Neural progenitor cell (in vitro differentiated cells): ENCODE results near the gene PPP1R15B. TPM values are rescaled to one million over a fixed set of nuclear protein-coding genes. Genes with fewer than 3 reads are reported as not detected.

Experiments used
- DNase-seq: peaks from one replicate; pipeline ENCODE4 v3.0.0-alpha.2; 2016; ENCODE audit warnings: low spot score
- H2AFZ ChIP-seq: fragments of 200-600 bp; sonication (generic); replicated peaks from 2 replicates; pipeline ENCODE4 v1.6.1; 2016; ENCODE audit warnings: antibody characterized with exemption
- H3F3A ChIP-seq: fragments of 200-600 bp; sonication (generic); 2 replicates; pipeline ENCODE4 v1.6.1; 2016; ENCODE audit warnings: antibody characterized with exemption, low read depth
- H3K27ac ChIP-seq: fragments of 200-600 bp; sonication (generic); 2 replicates; pipeline ENCODE4 v1.5.1; 2016; ENCODE audit warnings: mild to moderate bottlenecking
- H3K27me3 ChIP-seq: fragments of 200-600 bp; sonication (generic); 2 replicates; pipeline ENCODE4 v1.6.1; 2016; ENCODE audit warnings: mild to moderate bottlenecking, moderate library complexity
- H3K36me3 ChIP-seq: fragments of 200-600 bp; sonication (generic); 2 replicates; pipeline ENCODE4 v1.5.1; 2016
- H3K4me1 ChIP-seq: fragments of 200-600 bp; sonication (generic); 2 replicates; pipeline ENCODE4 v1.6.1; 2016; ENCODE audit warnings: mixed run types
- H3K4me2 ChIP-seq: fragments of 200-600 bp; sonication (generic); 2 replicates; pipeline ENCODE4 v1.6.1; 2016
- H3K4me3 ChIP-seq: fragments of 200-600 bp; sonication (generic); 2 replicates; pipeline ENCODE4 v1.5.1; 2016
- H3K79me2 ChIP-seq: fragments of 200-600 bp; sonication (generic); 2 replicates; pipeline ENCODE4 v1.6.1; 2016; ENCODE audit warnings: low read depth
- H3K9ac ChIP-seq: fragments of 200-600 bp; sonication (generic); 2 replicates; pipeline ENCODE4 v1.6.1; 2016
- H3K9me3 ChIP-seq: fragments of 200-600 bp; sonication (generic); 2 replicates; pipeline ENCODE4 v1.5.1; 2016; ENCODE audit warnings: low read depth
- H4K20me1 ChIP-seq: fragments of 200-600 bp; sonication (generic); 2 replicates; pipeline ENCODE4 v1.6.1; 2016; ENCODE audit warnings: low read depth
- H3K27ac Mint-ChIP-seq: 3 replicates; pipeline ENCODE4 v1.8.0; 2021; ENCODE audit warnings: mixed read lengths
- H3K27me3 Mint-ChIP-seq: 2 replicates; pipeline ENCODE4 v1.8.0; 2022; ENCODE audit warnings: low read depth, mild to moderate bottlenecking, inconsistent platforms, moderate library complexity, mixed read lengths; ENCODE audit not compliant: insufficient read depth
- H3K36me3 Mint-ChIP-seq: 3 replicates; pipeline ENCODE4 v1.8.0; 2021; ENCODE audit warnings: mixed read lengths
- H3K4me1 Mint-ChIP-seq: 3 replicates; pipeline ENCODE4 v1.8.0; 2021; ENCODE audit warnings: mixed read lengths
- H3K4me3 Mint-ChIP-seq: 3 replicates; pipeline ENCODE4 v1.8.0; 2021; ENCODE audit warnings: mild to moderate bottlenecking, moderate library complexity, mixed read lengths
- H3K9me3 Mint-ChIP-seq: 3 replicates; pipeline ENCODE4 v1.8.0; 2020; ENCODE audit warnings: mixed read lengths
- CTCF ChIP-seq: fragments of 200-600 bp; sonication (generic); IDR thresholded peaks from 2 replicates; pipeline ENCODE4 v1.5.1; 2017; ENCODE audit warnings: antibody characterized with exemption, mild to moderate bottlenecking
- EZH2 ChIP-seq: fragments of 200-600 bp; sonication (generic); IDR thresholded peaks from 2 replicates; pipeline ENCODE4 v1.6.1; 2017; ENCODE audit warnings: antibody characterized with exemption, mild to moderate bottlenecking, moderate library complexity
- EZH2phosphoT487 ChIP-seq: fragments of 200-600 bp; sonication (generic); IDR thresholded peaks from 2 replicates; pipeline ENCODE4 v1.6.1; 2017; ENCODE audit warnings: antibody characterized with exemption
- total RNA-seq: library from RNA; depleted of rRNA; stranded (reverse); fragments of >200 nt; gene quantifications from 2 replicates; pipeline ENCODE4 v1.2.3, GENCODE V29; 2015; ENCODE audit warnings: low replicate concordance

The PPP1R15B gene
- total RNA-seq, 1 donor from 2014 or later, result 32.7 TPM

GRCh38 chr1:204414016-204414415 is 2.4 kb upstream of the PPP1R15B start:
- H3K27me3 Mint-ChIP-seq, result peaks cover 4% of the 10 kb centered on the region

GRCh38 chr1:204413170-204413535 is 1.5 kb upstream of the PPP1R15B start:
- TF ChIP-seq EZH2phosphoT487 (no peak), EZH2 (no peak)
- H3K4me1 ChIP-seq, result no peaks in the 10 kb centered on the region
- H3K4me3 Mint-ChIP-seq, result peak overlapping the region; percentile 78
- H3K9ac ChIP-seq, result no peak overlapping the region
- H4K20me1 ChIP-seq, result peaks cover 33% of the 10 kb centered on the region
- no peaks in the 10 kb centered on the region for H3K27me3 ChIP-seq
- H3F3A ChIP-seq, result peaks cover 23% of the 10 kb centered on the region
- no peaks in the 10 kb centered on the region for H3K9me3 Mint-ChIP-seq
- H3K36me3 Mint-ChIP-seq, result peaks cover 7% of the 10 kb centered on the region
- H3K36me3 ChIP-seq, result no peaks in the 10 kb centered on the region
- peak overlapping the region; percentile 90 for H3K27ac Mint-ChIP-seq
- H3K79me2 ChIP-seq, result peaks cover 35% of the 10 kb centered on the region
- H3K27me3 Mint-ChIP-seq, result peaks cover 4% of the 10 kb centered on the region
- no peaks in the 10 kb centered on the region for H3K9me3 ChIP-seq
- no peak overlapping the region for H3K27ac ChIP-seq
- no peak overlapping the region for H3K4me2 ChIP-seq
- H3K4me3 ChIP-seq, result no peak overlapping the region
- DNase-seq, result no peak
- H2AFZ ChIP-seq, result no peak overlapping the region
- H3K4me1 Mint-ChIP-seq, result peaks cover 23% of the 10 kb centered on the region

More at GRCh38 chr1:204414016-204414415, 2.4 kb upstream of the PPP1R15B start:
- no peaks in the 10 kb centered on the region for H3K36me3 ChIP-seq
- no peak overlapping the region for H3K27ac ChIP-seq
- H3K9me3 ChIP-seq, result no peaks in the 10 kb centered on the region
- DNase-seq, result no peak
- peaks cover 29% of the 10 kb centered on the region for H3K4me1 Mint-ChIP-seq
- H3K27ac Mint-ChIP-seq, result peak overlapping the region; percentile 36
- no peaks in the 10 kb centered on the region for H3K27me3 ChIP-seq
- H3F3A ChIP-seq, result peaks cover 23% of the 10 kb centered on the region
- H3K4me3 Mint-ChIP-seq, result no peak overlapping the region
- H3K79me2 ChIP-seq, result peaks cover 26% of the 10 kb centered on the region
- H3K9me3 Mint-ChIP-seq, result no peaks in the 10 kb centered on the region
- H2AFZ ChIP-seq, result no peak overlapping the region
- TF ChIP-seq EZH2phosphoT487 (no peak), CTCF (no peak), EZH2 (no peak)
- H3K9ac ChIP-seq, result no peak overlapping the region
- no peak overlapping the region for H3K4me2 ChIP-seq
- no peak overlapping the region for H3K4me3 ChIP-seq
- H4K20me1 ChIP-seq, result peaks cover 25% of the 10 kb centered on the region
- peaks cover 4% of the 10 kb centered on the region for H3K36me3 Mint-ChIP-seq
- H3K4me1 ChIP-seq, result no peaks in the 10 kb centered on the region

GRCh38 chr1:204410688-204411450 is 748 bp downstream of the PPP1R15B start:
- Histone ChIP-seq H3K36me3 (no peaks in the 10 kb centered on the region), H3K4me2 (peak overlapping the region; percentile 93), H3K9ac (peak overlapping the region; percentile 91), H3K4me1 (peaks cover 7% of the 10 kb centered on the region), H3K79me2 (peaks cover 57% of the 10 kb centered on the region), H4K20me1 (peaks cover 56% of the 10 kb centered on the region), H3K27me3 (no peaks in the 10 kb centered on the region), H3F3A (peaks cover 23% of the 10 kb centered on the region), H2AFZ (peak overlapping the region; percentile 89), H3K27ac (peak overlapping the region; percentile 94), H3K9me3 (no peaks in the 10 kb centered on the region), H3K4me3 (peak overlapping the region; percentile 96)
- H3K4me3 Mint-ChIP-seq, result peak overlapping the region; percentile 99
- peaks cover 2% of the 10 kb centered on the region for H3K27me3 Mint-ChIP-seq
- peak overlapping the region; percentile 99 for H3K27ac Mint-ChIP-seq
- peaks cover 21% of the 10 kb centered on the region for H3K4me1 Mint-ChIP-seq
- DNase-seq, result peak; percentile 40
- no peaks in the 10 kb centered on the region for H3K9me3 Mint-ChIP-seq
- TF ChIP-seq EZH2phosphoT487 (no peak), EZH2 (no peak), CTCF (no peak)
- peaks cover 9% of the 10 kb centered on the region for H3K36me3 Mint-ChIP-seq
